HEK293 (cell line): Measurements from ENCODE around the gene SLC35F4.
A peak's percentile ranks its signal among the peaks of the same experiment; 100 is the strongest.

Source experiments
- CTCF ChIA-PET: fragments of 350-600 bp; formaldehyde crosslinking; extraction: SDS; loops from one replicate; lab custom pipeline; 2021; ENCODE audit warnings: antibody characterized with exemption; lab: Yijun Ruan, JAX
- POLR2A ChIA-PET: fragments of 300-600 bp; formaldehyde crosslinking; extraction: SDS; loops from one replicate; lab custom pipeline; 2020; ENCODE audit warnings: antibody characterized with exemption, inconsistent platforms; lab: Yijun Ruan, JAX
- H3K27ac ChIP-seq: fragments of 200-500 bp; sonication (Bioruptor generic); 2 replicates; pipeline ENCODE4 v1.5.1; 2014; ENCODE audit warnings: low read depth, low read length, control low read depth, inconsistent platforms; ENCODE audit errors: extremely low read depth
- H3K36me3 ChIP-seq, 2 experiments: fragments of 200-500 bp in 1 of 2; sonication (Bioruptor generic) in 1 of 2; 1 replicate in 1 of 2; 2 replicates in 1 of 2; pipeline ENCODE4 v1.5.1; 2014 to 2017; ENCODE audit warnings: inconsistent platforms in 2 of 2, low read length in 2 of 2; ENCODE audit not compliant: control insufficient read depth in 2 of 2, insufficient read depth in 1 of 2
- H3K4me1 ChIP-seq: fragments of 200-500 bp; sonication (Bioruptor generic); 2 replicates; pipeline ENCODE4 v1.5.1; 2014; ENCODE audit warnings: mild to moderate bottlenecking, low read length, inconsistent platforms; ENCODE audit not compliant: control insufficient read depth, insufficient read depth
- H3K4me3 ChIP-seq: 2 replicates; pipeline ENCODE4 v1.5.1; 2011; ENCODE audit warnings: low read depth, mild to moderate bottlenecking, control low read depth, low read length, moderate library complexity
- H3K9me3 ChIP-seq: fragments of 200-500 bp; sonication (Bioruptor generic); 2 replicates; pipeline ENCODE4 v1.5.1; 2014; ENCODE audit warnings: low read depth, low read length, inconsistent platforms; ENCODE audit not compliant: control insufficient read depth, insufficient read depth
- FEZF1 ChIP-seq: fragments of 450-650 bp; formaldehyde crosslinking; IDR thresholded peaks from 2 replicates; pipeline ENCODE4 v1.5.1; 2016; ENCODE audit warnings: missing biosample characterization, missing genetic modification characterization
- GLI2 ChIP-seq: fragments of 450-650 bp; formaldehyde crosslinking; IDR thresholded peaks from 2 replicates; pipeline ENCODE4; 2017; ENCODE audit warnings: missing biosample characterization, missing genetic modification characterization, low read depth, borderline replicate concordance
- HOXC10 ChIP-seq: sonication (generic); formaldehyde crosslinking; IDR thresholded peaks from 2 replicates; pipeline ENCODE4 v1.8.1; 2023; ENCODE audit warnings: mild to moderate bottlenecking, missing genetic modification reagents
- SP7 ChIP-seq: fragments of 450-650 bp; formaldehyde crosslinking; IDR thresholded peaks from 2 replicates; pipeline ENCODE4 v1.5.1; 2016; ENCODE audit warnings: missing biosample characterization, missing genetic modification characterization
- WT1 ChIP-seq: fragments of 450-650 bp; formaldehyde crosslinking; IDR thresholded peaks from 2 replicates; pipeline ENCODE4 v1.5.1; 2016; ENCODE audit warnings: missing biosample characterization, missing genetic modification characterization
- YY1 ChIP-seq: fragments of 450-650 bp; formaldehyde crosslinking; IDR thresholded peaks from 2 replicates; pipeline ENCODE4 v1.5.1; 2018; ENCODE audit warnings: missing biosample characterization, missing genetic modification characterization
- ZBTB20 ChIP-seq: fragments of 450-650 bp; formaldehyde crosslinking; IDR thresholded peaks from 2 replicates; pipeline ENCODE4 v1.5.1; 2016; ENCODE audit warnings: missing biosample characterization, missing genetic modification characterization
- ZBTB21 ChIP-seq: fragments of 450-650 bp; formaldehyde crosslinking; IDR thresholded peaks from 2 replicates; pipeline ENCODE4 v1.5.1; 2017; ENCODE audit warnings: missing biosample characterization, missing genetic modification characterization
- ZEB2 ChIP-seq: fragments of 450-650 bp; formaldehyde crosslinking; IDR thresholded peaks from 2 replicates; pipeline ENCODE4 v1.5.1; 2016; ENCODE audit warnings: missing biosample characterization, missing genetic modification characterization
- ZFHX2 ChIP-seq: fragments of 450-650 bp; formaldehyde crosslinking; conservative IDR thresholded peaks from 2 replicates; pipeline ENCODE4 v1.5.1; 2016; ENCODE audit warnings: missing biosample characterization, missing genetic modification characterization
- ZFP37 ChIP-seq: fragments of 450-650 bp; formaldehyde crosslinking; IDR thresholded peaks from 2 replicates; pipeline ENCODE4 v1.5.1; 2016; ENCODE audit warnings: missing biosample characterization, missing genetic modification characterization
- ZNF114 ChIP-seq: fragments of 450-650 bp; formaldehyde crosslinking; IDR thresholded peaks from 2 replicates; pipeline ENCODE4 v1.5.0; 2017; ENCODE audit warnings: missing biosample characterization, missing genetic modification characterization
- ZNF140 ChIP-seq: fragments of 450-650 bp; formaldehyde crosslinking; IDR thresholded peaks from 2 replicates; pipeline ENCODE4 v1.5.1; 2016; ENCODE audit warnings: missing biosample characterization, missing genetic modification characterization
- ZNF169 ChIP-seq: fragments of 450-650 bp; formaldehyde crosslinking; IDR thresholded peaks from 2 replicates; pipeline ENCODE4 v1.5.1; 2016; ENCODE audit warnings: missing biosample characterization, missing genetic modification characterization
- ZNF174 ChIP-seq: fragments of 450-650 bp; formaldehyde crosslinking; IDR thresholded peaks from 2 replicates; pipeline ENCODE4 v1.5.0; 2017; ENCODE audit warnings: missing biosample characterization, mild to moderate bottlenecking, missing genetic modification characterization
- ZNF211 ChIP-seq: fragments of 450-650 bp; formaldehyde crosslinking; IDR thresholded peaks from 2 replicates; pipeline ENCODE4 v1.5.1; 2016; ENCODE audit warnings: low read depth, missing biosample characterization, missing genetic modification characterization
- ZNF214 ChIP-seq: fragments of 450-650 bp; formaldehyde crosslinking; IDR thresholded peaks from 2 replicates; pipeline ENCODE4 v1.5.1; 2017; ENCODE audit warnings: missing biosample characterization, mild to moderate bottlenecking, missing genetic modification characterization, borderline replicate concordance
- ZNF223 ChIP-seq: fragments of 450-650 bp; formaldehyde crosslinking; IDR thresholded peaks from 2 replicates; pipeline ENCODE4 v1.5.1; 2016; ENCODE audit warnings: missing biosample characterization, missing genetic modification characterization
- ZNF24 ChIP-seq: fragments of 450-650 bp; formaldehyde crosslinking; IDR thresholded peaks from 2 replicates; pipeline ENCODE4 v1.5.1; 2016; ENCODE audit warnings: missing biosample characterization, missing genetic modification characterization
- ZNF266 ChIP-seq: fragments of 450-650 bp; formaldehyde crosslinking; IDR thresholded peaks from 2 replicates; pipeline ENCODE4 v1.5.1; 2016; ENCODE audit warnings: missing biosample characterization, missing genetic modification characterization, low read depth
- ZNF37A ChIP-seq: fragments of 450-650 bp; IDR thresholded peaks from 2 replicates; pipeline ENCODE4 v1.5.1; 2018; ENCODE audit warnings: missing biosample characterization, missing genetic modification characterization
- ZNF394 ChIP-seq: fragments of 450-650 bp; formaldehyde crosslinking; IDR thresholded peaks from 2 replicates; pipeline ENCODE4 v1.5.1; 2016; ENCODE audit warnings: missing biosample characterization, missing genetic modification characterization, mild to moderate bottlenecking, moderate library complexity, borderline replicate concordance
- ZNF416 ChIP-seq: fragments of 450-650 bp; formaldehyde crosslinking; IDR thresholded peaks from 2 replicates; pipeline ENCODE4 v1.5.1; 2016; ENCODE audit warnings: missing biosample characterization, missing genetic modification characterization
- ZNF433 ChIP-seq: fragments of 450-650 bp; formaldehyde crosslinking; IDR thresholded peaks from 2 replicates; pipeline ENCODE4 v1.5.1; 2016; ENCODE audit warnings: missing biosample characterization, missing genetic modification characterization, low read depth
- ZNF510 ChIP-seq: fragments of 450-650 bp; formaldehyde crosslinking; IDR thresholded peaks from 2 replicates; pipeline ENCODE4 v1.5.1; 2018; ENCODE audit warnings: mild to moderate bottlenecking, missing genetic modification characterization, missing biosample characterization; ENCODE audit not compliant: insufficient replicate concordance
- ZNF558 ChIP-seq: fragments of 450-650 bp; formaldehyde crosslinking; IDR thresholded peaks from 2 replicates; pipeline ENCODE4 v1.5.1; 2016; ENCODE audit warnings: missing biosample characterization, missing genetic modification characterization
- ZNF585B ChIP-seq: fragments of 450-650 bp; formaldehyde crosslinking; IDR thresholded peaks from 2 replicates; pipeline ENCODE4 v1.5.1; 2016; ENCODE audit warnings: missing biosample characterization, missing genetic modification characterization
- ZNF629 ChIP-seq: fragments of 450-650 bp; formaldehyde crosslinking; IDR thresholded peaks from 2 replicates; pipeline ENCODE4 v1.5.1; 2017; ENCODE audit warnings: missing biosample characterization, missing genetic modification characterization
- ZNF639 ChIP-seq: fragments of 450-650 bp; formaldehyde crosslinking; IDR thresholded peaks from 2 replicates; pipeline ENCODE4 v1.5.1; 2016; ENCODE audit warnings: missing biosample characterization, missing genetic modification characterization
- ZNF654 ChIP-seq: fragments of 450-650 bp; formaldehyde crosslinking; IDR thresholded peaks from 2 replicates; pipeline ENCODE4 v1.5.1; 2016; ENCODE audit warnings: low read depth, missing biosample characterization, missing genetic modification characterization
- ZNF658 ChIP-seq: fragments of 450-650 bp; formaldehyde crosslinking; IDR thresholded peaks from 2 replicates; pipeline ENCODE4; 2016; ENCODE audit warnings: missing biosample characterization, missing genetic modification characterization
- ZNF660 ChIP-seq: fragments of 450-650 bp; IDR thresholded peaks from 2 replicates; pipeline ENCODE4 v1.5.1; 2018; ENCODE audit warnings: missing biosample characterization, mild to moderate bottlenecking, missing genetic modification characterization
- ZNF664 ChIP-seq: fragments of 450-650 bp; formaldehyde crosslinking; IDR thresholded peaks from 2 replicates; pipeline ENCODE4 v1.5.1; 2016; ENCODE audit warnings: missing biosample characterization, missing genetic modification characterization
- ZNF692 ChIP-seq: fragments of 450-650 bp; formaldehyde crosslinking; IDR thresholded peaks from 2 replicates; pipeline ENCODE4 v1.5.1; 2016; ENCODE audit warnings: missing biosample characterization, missing genetic modification characterization
- ZNF701 ChIP-seq: fragments of 450-650 bp; formaldehyde crosslinking; IDR thresholded peaks from 2 replicates; pipeline ENCODE4 v1.5.1; 2016; ENCODE audit warnings: missing biosample characterization, missing genetic modification characterization
- ZNF792 ChIP-seq: fragments of 450-650 bp; formaldehyde crosslinking; IDR thresholded peaks from 2 replicates; pipeline ENCODE4 v1.5.1; 2016; ENCODE audit warnings: missing biosample characterization, missing genetic modification characterization
- ZNF843 ChIP-seq: fragments of 450-650 bp; formaldehyde crosslinking; IDR thresholded peaks from 2 replicates; pipeline ENCODE4 v1.5.1; 2016; ENCODE audit warnings: missing biosample characterization, missing genetic modification characterization
- ZSCAN18 ChIP-seq: fragments of 450-650 bp; formaldehyde crosslinking; IDR thresholded peaks from 2 replicates; pipeline ENCODE4 v1.5.1; 2016; ENCODE audit warnings: missing biosample characterization, missing genetic modification characterization
- TF ChIP-seq, protein P1 (sequence below): fragments of 450-650 bp; formaldehyde crosslinking; IDR thresholded peaks from 2 replicates; pipeline ENCODE4 v1.5.1; 2016; ENCODE audit warnings: missing biosample characterization, missing genetic modification characterization

SLC35F4 gene

DNA sequence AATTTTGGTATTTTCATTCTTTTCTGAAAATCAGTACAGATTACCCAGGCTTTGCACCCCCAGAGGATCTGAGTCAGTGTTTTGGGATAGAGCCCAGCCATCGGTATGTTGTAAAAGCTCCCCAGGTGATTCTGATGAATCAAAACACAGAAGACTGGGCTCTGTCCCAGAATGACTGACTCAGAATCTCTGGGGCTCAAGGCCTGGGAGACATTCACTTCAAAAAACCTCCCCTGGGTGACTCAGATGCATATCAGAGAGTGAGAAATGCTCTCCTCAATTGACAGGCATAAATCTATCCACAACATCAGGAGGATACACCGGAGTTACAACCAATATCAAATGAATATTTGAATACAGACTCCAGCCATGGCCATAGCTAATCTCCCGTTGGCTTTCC is 32.6 kb downstream of the SLC35F4 start:
- peaks cover 15% of the 10 kb centered on the region for H3K4me1 ChIP-seq
- ChIA-PET POLR2A (no interaction called here), CTCF (interaction anchor here (0.8 kb wide), 1 partner anchor 185 kb away, joined by 3 read pairs; no protein-coding TSS in a partner anchor)
- H3K27ac ChIP-seq = no peak overlapping the region
- H3K36me3 ChIP-seq = no peaks in the 10 kb centered on the region
- H3K4me3 ChIP-seq = no peak overlapping the region
- H3K9me3 ChIP-seq = no peaks in the 10 kb centered on the region
- no peak for TF ChIP-seq ZNF394 (tag by site-specific recombination)
- peak; percentile 51; the same call in 1 of the 2 replicates for TF ChIP-seq WT1 (tag by site-specific recombination)
- no peak for TF ChIP-seq ZNF701 (tag by site-specific recombination)
- TF ChIP-seq ZNF639 (tag by site-specific recombination) = 0 out of 2 replicates have a peak, but pooled peaks have one; percentile 39
- TF ChIP-seq ZEB2 (tag by site-specific recombination) = 0 out of 2 replicates have a peak, but pooled peaks have one; percentile 28
- TF ChIP-seq ZNF585B (tag by site-specific recombination) = no peak
- no peak for TF ChIP-seq ZNF792 (tag by site-specific recombination)
- TF ChIP-seq ZBTB20 (tag by site-specific recombination) = peak; percentile 88
- TF ChIP-seq ZNF654 = no peak
- no peak for TF ChIP-seq HOXC10
- TF ChIP-seq ZNF843 (tag by site-specific recombination) = 0 out of 2 replicates have a peak, but pooled peaks have one; percentile 29
- no peak for TF ChIP-seq ZNF114 (tag by site-specific recombination)
- TF ChIP-seq ZNF692 = no peak
- TF ChIP-seq ZBTB21 = peak; percentile 16; the same call in 1 of the 2 replicates
- TF ChIP-seq, protein P1, sequence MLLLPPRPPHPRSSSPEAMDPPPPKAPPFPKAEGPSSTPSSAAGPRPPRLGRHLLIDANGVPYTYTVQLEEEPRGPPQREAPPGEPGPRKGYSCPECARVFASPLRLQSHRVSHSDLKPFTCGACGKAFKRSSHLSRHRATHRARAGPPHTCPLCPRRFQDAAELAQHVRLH = no peak
- no peak for TF ChIP-seq ZNF211 (tag by site-specific recombination)
- TF ChIP-seq ZNF660 (tag by site-specific recombination) = peak; percentile 69
- no peak for TF ChIP-seq ZNF174 (tag by site-specific recombination)
- peak; percentile 66 for TF ChIP-seq ZNF629 (tag by site-specific recombination)
- TF ChIP-seq GLI2 (tag by site-specific recombination) = no peak
- peak; percentile 39; the same call in 1 of the 2 replicates for TF ChIP-seq SP7 (tag by site-specific recombination)
- TF ChIP-seq ZNF24 (tag by site-specific recombination) = 0 out of 2 replicates have a peak, but pooled peaks have one; percentile 42
- TF ChIP-seq ZNF214 = no peak
- no peak for TF ChIP-seq YY1 (tag by site-specific recombination)
- TF ChIP-seq FEZF1 (tag by site-specific recombination) = no peak
- TF ChIP-seq ZNF266 (tag by site-specific recombination) = no peak
- no peak for TF ChIP-seq ZNF140 (tag by site-specific recombination)
- no peak for TF ChIP-seq ZFHX2 (tag by site-specific recombination)
- no peak for TF ChIP-seq ZNF658 (tag by site-specific recombination)
- no peak for TF ChIP-seq ZNF37A (tag by site-specific recombination)
- no peak for TF ChIP-seq ZNF558 (tag by site-specific recombination)
- no peak for TF ChIP-seq ZNF416 (tag by site-specific recombination)
- TF ChIP-seq ZNF664 (tag by site-specific recombination) = no peak
- no peak for TF ChIP-seq ZNF223 (tag by site-specific recombination)
- TF ChIP-seq ZNF169 = no peak
- TF ChIP-seq ZSCAN18 (tag by site-specific recombination) = no peak
- no peak for TF ChIP-seq ZNF510 (tag by site-specific recombination)
- TF ChIP-seq ZNF433 = no peak
- no peak for TF ChIP-seq ZFP37
